ENCODE measurements around the gene AOPEP. TPM values are rescaled to one million over a fixed set of nuclear protein-coding genes. Genes with fewer than 3 reads are reported as not detected.
A peak's percentile ranks its signal among the peaks of the same experiment; 100 is the strongest.

The AOPEP gene
- total RNA-seq, 2 experiments from 2014 or later = 6.9 to 7.0 TPM

DNA sequence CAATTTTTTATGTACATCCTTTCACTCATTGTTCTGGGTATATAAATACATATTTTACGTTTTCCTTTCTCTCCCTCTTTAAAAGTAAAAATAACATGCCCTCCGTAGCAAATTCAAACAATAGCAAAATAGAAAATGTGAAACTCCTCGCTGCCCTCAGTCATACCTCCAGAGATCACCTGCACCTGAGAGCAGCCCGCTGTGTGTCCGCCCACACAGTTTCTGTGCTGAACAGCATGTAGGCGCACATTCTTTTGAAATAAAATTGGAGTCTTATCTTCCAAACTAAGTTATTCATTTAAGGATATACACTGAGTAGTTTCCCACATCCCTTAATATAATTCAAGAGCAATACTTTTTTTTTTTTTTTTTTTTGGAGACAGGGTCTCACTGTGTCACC lies 255.7 kb downstream of the AOPEP start:
- CTCF ChIA-PET = no interaction called here

DNA sequence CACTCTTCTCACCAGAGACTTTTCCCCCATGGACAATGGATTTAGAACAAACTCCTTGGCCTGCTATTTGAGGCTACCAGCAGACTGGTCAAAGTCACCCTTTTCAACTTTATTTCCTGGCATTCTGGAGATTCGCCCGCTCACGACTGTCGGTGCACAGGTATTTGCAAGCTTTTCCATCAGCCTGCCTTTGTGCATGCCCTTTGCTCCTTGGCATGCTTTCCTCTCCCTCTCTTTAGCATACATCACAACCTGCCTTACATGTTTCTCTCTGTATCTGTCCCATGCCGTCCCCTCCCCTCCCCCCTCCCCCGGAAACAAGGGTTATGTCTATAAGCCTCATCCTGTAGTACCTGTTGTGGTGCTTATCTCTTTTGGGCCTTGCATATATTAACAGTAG lies 257.1 kb downstream of the AOPEP start:
- no peaks in the 10 kb centered on the region for H3K27me3 Mint-ChIP-seq
- ATAC-seq (ENCODE audit: poor library complexity) (no peak), DNase-seq (no peak)
- no peak overlapping the region for H3K27ac Mint-ChIP-seq
- Histone ChIP-seq H3K27me3 (ENCODE audit: control insufficient read depth in 1 of 2, insufficient read depth in 2 of 2, low read length in 2 of 2) (no peaks in the 10 kb centered on the region), H3K4me1 (ENCODE audit: insufficient read depth, low read length) (peaks cover 9% of the 10 kb centered on the region), H3K27ac (ENCODE audit: low read depth in 1 of 2, low read length in 2 of 2) (no peak overlapping the region), H3K9me3 (ENCODE audit: control insufficient read depth in 1 of 2, insufficient read depth in 1 of 2, low read length in 2 of 2) (no peaks in the 10 kb centered on the region), H3K4me3 (ENCODE audit: low read length) (no peak overlapping the region), H3K36me3 (ENCODE audit: insufficient read depth, low read length) (no peaks in the 10 kb centered on the region)
- TF ChIP-seq, protein P1, sequence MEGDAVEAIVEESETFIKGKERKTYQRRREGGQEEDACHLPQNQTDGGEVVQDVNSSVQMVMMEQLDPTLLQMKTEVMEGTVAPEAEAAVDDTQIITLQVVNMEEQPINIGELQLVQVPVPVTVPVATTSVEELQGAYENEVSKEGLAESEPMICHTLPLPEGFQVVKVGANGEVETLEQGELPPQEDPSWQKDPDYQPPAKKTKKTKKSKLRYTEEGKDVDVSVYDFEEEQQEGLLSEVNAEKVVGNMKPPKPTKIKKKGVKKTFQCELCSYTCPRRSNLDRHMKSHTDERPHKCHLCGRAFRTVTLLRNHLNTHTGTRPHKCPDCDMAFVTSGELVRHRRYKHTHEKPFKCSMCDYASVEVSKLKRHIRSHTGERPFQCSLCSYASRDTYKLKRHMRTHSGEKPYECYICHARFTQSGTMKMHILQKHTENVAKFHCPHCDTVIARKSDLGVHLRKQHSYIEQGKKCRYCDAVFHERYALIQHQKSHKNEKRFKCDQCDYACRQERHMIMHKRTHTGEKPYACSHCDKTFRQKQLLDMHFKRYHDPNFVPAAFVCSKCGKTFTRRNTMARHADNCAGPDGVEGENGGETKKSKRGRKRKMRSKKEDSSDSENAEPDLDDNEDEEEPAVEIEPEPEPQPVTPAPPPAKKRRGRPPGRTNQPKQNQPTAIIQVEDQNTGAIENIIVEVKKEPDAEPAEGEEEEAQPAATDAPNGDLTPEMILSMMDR (IDR thresholded peaks at IDR 0.05) = no peak
- H3K36me3 Mint-ChIP-seq (ENCODE audit: low read depth) = peaks cover 11% of the 10 kb centered on the region
- intact Hi-C loops (cut with DNase I, micrococcal nuclease) = no loop called here
- POLR2A ChIA-PET = no interaction called here
- H3K4me1 Mint-ChIP-seq (ENCODE audit: low read depth) = peaks cover 8% of the 10 kb centered on the region
- no peaks in the 10 kb centered on the region for H3K9me3 Mint-ChIP-seq
- CTCF ChIA-PET = no interaction called here
- H3K4me3 Mint-ChIP-seq = no peak overlapping the region

More for the DNA sequence above, 255.7 kb downstream of the AOPEP start:
- Mint-ChIP-seq H3K36me3 (ENCODE audit: low read depth) (no peaks in the 10 kb centered on the region), H3K9me3 (no peaks in the 10 kb centered on the region), H3K27me3 (no peaks in the 10 kb centered on the region), H3K27ac (no peak overlapping the region), H3K4me3 (no peak overlapping the region), H3K4me1 (ENCODE audit: low read depth) (peaks cover 8% of the 10 kb centered on the region)
- Histone ChIP-seq H3K4me1 (ENCODE audit: insufficient read depth, low read length) (peaks cover 9% of the 10 kb centered on the region), H3K4me3 (ENCODE audit: low read length) (no peak overlapping the region), H3K9me3 (ENCODE audit: control insufficient read depth in 1 of 2, insufficient read depth in 1 of 2, low read length in 2 of 2) (no peaks in the 10 kb centered on the region), H3K36me3 (ENCODE audit: insufficient read depth, low read length) (no peaks in the 10 kb centered on the region), H3K27me3 (ENCODE audit: control insufficient read depth in 1 of 2, insufficient read depth in 2 of 2, low read length in 2 of 2) (no peaks in the 10 kb centered on the region), H3K27ac (ENCODE audit: low read depth in 1 of 2, low read length in 2 of 2) (no peak overlapping the region)
- ATAC-seq (ENCODE audit: poor library complexity) (no peak), DNase-seq (no peak)
- intact Hi-C loops (cut with DNase I, micrococcal nuclease) = no loop called here
- TF ChIP-seq, protein P1 (IDR thresholded peaks at IDR 0.05) = no peak
- POLR2A ChIA-PET = interaction anchor here (1.1 kb wide), 1 partner anchor 29 kb away, joined by 3 read pairs; no protein-coding TSS in a partner anchor

DNA sequence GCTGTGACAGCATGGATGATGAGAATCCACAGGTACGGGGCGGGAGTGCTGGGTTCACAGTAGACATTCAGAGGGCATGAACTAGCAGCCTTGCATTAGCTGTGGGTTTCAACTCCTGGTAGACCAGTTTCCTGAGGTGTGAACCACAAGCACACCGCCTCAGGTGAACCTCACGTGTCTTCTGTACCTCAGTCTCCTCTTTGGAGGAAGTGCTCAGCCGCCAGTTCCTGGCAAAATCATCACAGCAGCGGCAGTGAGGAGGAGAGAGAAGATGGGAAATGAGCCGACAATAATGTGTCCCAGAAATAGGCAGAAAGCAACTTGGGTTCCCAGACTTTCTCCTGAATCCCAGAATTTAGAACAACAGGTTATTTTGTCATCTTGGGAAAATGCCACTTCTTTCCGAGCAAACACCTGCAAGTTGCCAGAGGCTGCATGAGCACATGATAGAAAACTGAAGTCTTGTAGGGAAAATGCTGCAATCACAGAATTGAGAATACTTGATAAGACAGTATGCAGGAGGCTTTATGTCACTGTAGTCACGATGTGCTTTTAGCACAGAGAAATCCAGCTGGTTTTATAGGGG lies 258.5 kb downstream of the AOPEP start:
- no peak overlapping the region for H3K4me3 Mint-ChIP-seq
- peak in 2 of 14 experiments; percentile 4 to 41 for DNase-seq
- ChIA-PET POLR2A (no interaction called here), CTCF (no interaction called here)
- no peaks in the 10 kb centered on the region for H3K36me3 ChIP-seq (ENCODE audit: insufficient read depth, low read length)
- H3K27ac ChIP-seq (ENCODE audit: low read depth in 1 of 2, low read length in 2 of 2) = no peak overlapping the region
- TF ChIP-seq, protein P1 (IDR thresholded peaks at IDR 0.05) = no peak
- peaks cover 8% of the 10 kb centered on the region for H3K4me1 Mint-ChIP-seq (ENCODE audit: low read depth)
- ATAC-seq (ENCODE audit: poor library complexity) = no peak
- H3K36me3 Mint-ChIP-seq (ENCODE audit: low read depth) = peaks cover 11% of the 10 kb centered on the region
- no peaks in the 10 kb centered on the region for H3K27me3 ChIP-seq (ENCODE audit: control insufficient read depth in 1 of 2, insufficient read depth in 2 of 2, low read length in 2 of 2)
- intact Hi-C loops (cut with DNase I, micrococcal nuclease) = no loop called here
- no peaks in the 10 kb centered on the region for H3K27me3 Mint-ChIP-seq
- no peaks in the 10 kb centered on the region for H3K9me3 Mint-ChIP-seq
- no peak overlapping the region for H3K27ac Mint-ChIP-seq
- peaks cover 9% of the 10 kb centered on the region for H3K4me1 ChIP-seq (ENCODE audit: insufficient read depth, low read length)
- H3K4me3 ChIP-seq (ENCODE audit: low read length) = no peak overlapping the region
- no peaks in the 10 kb centered on the region for H3K9me3 ChIP-seq (ENCODE audit: control insufficient read depth in 1 of 2, insufficient read depth in 1 of 2, low read length in 2 of 2)

Measured in CD4-positive, alpha-beta T cell (primary cell).